Measurements from ENCODE around the gene PIP5K1A. TPM values are rescaled to one million over a fixed set of nuclear protein-coding genes. Genes with fewer than 3 reads are reported as not detected.
"Not testable (repeated sequence)": the region's sequence is repeated elsewhere in the genome, so short reads cannot be mapped to it uniquely, and the experiment has no call there.

The PIP5K1A gene
- total RNA-seq, 4 donors from 2014 or later = 31.5 to 94.2 (median 59.4) TPM

GRCh38 chr1:151175041-151175741, 23.2 kb upstream of the PIP5K1A start:
- ATAC-seq (ENCODE audit: low FRiP score) = no peak
- TF ChIP-seq CTCF (IDR thresholded peaks at IDR 0.05) = no peak
- DNase-seq (ENCODE audit: low spot score) = no peak

- no peak for TF ChIP-seq CTCF (IDR thresholded peaks at IDR 0.05)
- ATAC-seq (ENCODE audit: low FRiP score) = no peak
- DNase-seq (ENCODE audit: low spot score) = no peak
Observed at GRCh38 chr1:151175863-151176262, 22.5 kb upstream of the PIP5K1A start, which contains the start of gene TMOD4. TMOD4 (minus strand) TSS chr1:151175981; CDS start chr1:151174875, 1,106 bp downstream.

GRCh38 chr1:151176514-151177045, 21.8 kb upstream of the PIP5K1A start:
- no peak for DNase-seq (ENCODE audit: low spot score)
- no peak for ATAC-seq (ENCODE audit: low FRiP score)
- no peak for TF ChIP-seq CTCF (IDR thresholded peaks at IDR 0.05)

- no peak for TF ChIP-seq CTCF (IDR thresholded peaks at IDR 0.05)
- no peak for DNase-seq (ENCODE audit: low spot score)
- no peak for ATAC-seq (ENCODE audit: low FRiP score)
Observed at GRCh38 chr1:151184211-151184610, 14.1 kb upstream of the PIP5K1A start.

GRCh38 chr1:151187205-151187604, 11.1 kb upstream of the PIP5K1A start:
- TF ChIP-seq CTCF (IDR thresholded peaks at IDR 0.05) = no peak
- DNase-seq (ENCODE audit: low spot score) (no peak), ATAC-seq (ENCODE audit: low FRiP score) (no peak)

- not testable (repeated sequence) for ATAC-seq (ENCODE audit: low FRiP score); DNase-seq (ENCODE audit: low spot score)
Observed at GRCh38 chr1:151188667-151189066, 9.7 kb upstream of the PIP5K1A start.

GRCh38 chr1:151189637-151190445, 8.5 kb upstream of the PIP5K1A start, which contains the start of gene VPS72:
VPS72 (minus strand) TSS chr1:151190197; CDS start chr1:151190121, 76 bp downstream.
- DNase-seq (ENCODE audit: low spot score) = peak; percentile 65
- TF ChIP-seq CTCF (IDR thresholded peaks at IDR 0.05) = no peak
- ATAC-seq (ENCODE audit: low FRiP score) = peak; percentile 93
